ENCODE data around the gene OR13H1. TPM values are rescaled to one million over a fixed set of nuclear protein-coding genes. Genes with fewer than 3 reads are reported as not detected.

OR13H1 gene
- total RNA-seq, 1 experiment from 2014 or later: not detected

GRCh38 chrX:131572372-131573014 is 28.6 kb downstream of the OR13H1 start:
- no CpG with 5 or more reads among the region's 5 CpGs for WGBS (ENCODE audit: extremely low coverage, insufficient read length, low lambda C conversion rate)
- Histone ChIP-seq H4K8ac (replicated peaks; ENCODE audit: insufficient read length, low read depth, low read length) (no peak overlapping the region), H4K91ac (ENCODE audit: insufficient read length, low read depth, low read length) (no peak overlapping the region), H3K23ac (ENCODE audit: insufficient read length, low read depth, low read length) (no peak overlapping the region), H3T11ph (ENCODE audit: low read length) (no peak overlapping the region), H3K9me3 (ENCODE audit: control insufficient read depth, low read depth, low read length) (no peaks in the 10 kb centered on the region), H2BK15ac (ENCODE audit: low read depth, low read length) (no peak overlapping the region), H2BK12ac (ENCODE audit: insufficient read length, low read depth, low read length) (no peak overlapping the region), H2AFZ (ENCODE audit: low read length) (no peak overlapping the region), H3K79me1 (ENCODE audit: insufficient read depth, low read depth, low read length, poor library complexity, severe bottlenecking) (no peaks in the 10 kb centered on the region), H3K14ac (ENCODE audit: insufficient read depth, low read length) (no peak overlapping the region), H3K4me2 (ENCODE audit: insufficient read depth, insufficient read length, low read length) (no peak overlapping the region), H3K56ac (ENCODE audit: insufficient read length, low read depth, low read length) (no peak overlapping the region), H3K18ac (ENCODE audit: insufficient read length, low read depth, low read length) (no peak overlapping the region), H3K79me2 (ENCODE audit: insufficient read depth, low read length) (peaks cover 5% of the 10 kb centered on the region; the same call in 1 of the 2 replicates), H3K4ac (ENCODE audit: low read depth, low read length) (no peak overlapping the region), H2BK20ac (ENCODE audit: low read depth, low read length, poor library complexity, severe bottlenecking) (no peak overlapping the region), H3K9ac (ENCODE audit: extremely low read depth, insufficient read length, low read length) (no peak overlapping the region), H2AK5ac (ENCODE audit: insufficient read length, low read length) (no peak overlapping the region), H2BK120ac (ENCODE audit: low read depth, low read length, poor library complexity, severe bottlenecking) (no peak overlapping the region), H2BK5ac (ENCODE audit: insufficient read length, low read length) (no peak overlapping the region), H4K20me1 (ENCODE audit: control insufficient read depth, insufficient read depth, insufficient read length) (no peaks in the 10 kb centered on the region), H4K5ac (ENCODE audit: insufficient read length, low read depth, low read length) (no peak overlapping the region), H3K27me3 (ENCODE audit: insufficient read depth, low read length) (no peaks in the 10 kb centered on the region), H3K23me2 (ENCODE audit: insufficient read length, low read depth, low read length, poor library complexity, severe bottlenecking) (no peaks in the 10 kb centered on the region), H3K27ac (ENCODE audit: insufficient read length, low read depth, low read length) (peak overlapping the region; percentile 17), H3K4me1 (ENCODE audit: insufficient read depth, low read length) (no peaks in the 10 kb centered on the region; the same call in 1 of the 2 replicates)
- H3K27ac Mint-ChIP-seq: no peak overlapping the region
- DNase-seq: no peak
- no peak overlapping the region for H3K4me3 Mint-ChIP-seq
- no peak for TF ChIP-seq CTCF (conservative IDR thresholded peaks at IDR 0.05)
- no peaks in the 10 kb centered on the region; a peak in 1 of 5 replicates for H3K9me3 Mint-ChIP-seq
- H3K27me3 Mint-ChIP-seq (ENCODE audit: low read depth): no peaks in the 10 kb centered on the region
- peaks cover 30 to 41% of the 10 kb centered on the region in 2 experiments for H3K4me1 Mint-ChIP-seq
- peaks cover 0 to 12% (median 2%) of the 10 kb centered on the region in 3 experiments; a peak in 3 of 7 replicates for H3K36me3 Mint-ChIP-seq (ENCODE audit: insufficient read depth in 1 of 3, low read depth in 3 of 3)
